NCI-H187 (cell line): ENCODE data around the gene GRIK2.

Source experiments
- DNase-seq, 2 experiments: peaks; one replicate each; lab custom pipeline; 2025; lab: John Stamatoyannopoulos, UW

The GRIK2 gene

GRCh38 chr6:101883505-101883904, 490.0 kb downstream of the GRIK2 start:
- no peak for DNase-seq

GRCh38 chr6:101887532-101887931, 494.0 kb downstream of the GRIK2 start:
- no peak for DNase-seq

GRCh38 chr6:101907356-101908217, 514.1 kb downstream of the GRIK2 start:
- no peak for DNase-seq

DNA sequence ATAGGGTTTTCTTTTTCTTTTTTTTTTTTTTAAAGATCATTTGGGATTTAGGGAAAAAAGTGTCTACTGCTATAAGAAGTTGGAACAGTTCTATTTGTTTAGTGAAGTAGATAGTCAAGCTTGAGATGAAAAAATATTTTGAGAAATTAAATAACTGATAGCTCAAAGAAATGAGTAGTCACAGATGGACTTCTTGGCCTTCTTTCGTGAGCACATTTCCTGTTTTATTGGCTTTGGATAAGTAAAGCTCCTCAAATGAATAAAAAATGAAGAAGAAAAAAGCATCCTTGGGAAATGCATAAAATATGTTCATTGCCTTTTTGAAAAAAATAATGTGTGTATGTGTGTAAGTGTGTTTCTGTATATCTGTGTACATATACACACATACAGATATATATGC, 515.9 kb downstream of the GRIK2 start:
- no peak for DNase-seq

- no peak for DNase-seq
These were observed 518.8 kb downstream of the GRIK2 start for GRCh38 chr6:101912311-101912710.

GRCh38 chr6:101918471-101918870, 525.0 kb downstream of the GRIK2 start:
- DNase-seq, result no peak

DNA sequence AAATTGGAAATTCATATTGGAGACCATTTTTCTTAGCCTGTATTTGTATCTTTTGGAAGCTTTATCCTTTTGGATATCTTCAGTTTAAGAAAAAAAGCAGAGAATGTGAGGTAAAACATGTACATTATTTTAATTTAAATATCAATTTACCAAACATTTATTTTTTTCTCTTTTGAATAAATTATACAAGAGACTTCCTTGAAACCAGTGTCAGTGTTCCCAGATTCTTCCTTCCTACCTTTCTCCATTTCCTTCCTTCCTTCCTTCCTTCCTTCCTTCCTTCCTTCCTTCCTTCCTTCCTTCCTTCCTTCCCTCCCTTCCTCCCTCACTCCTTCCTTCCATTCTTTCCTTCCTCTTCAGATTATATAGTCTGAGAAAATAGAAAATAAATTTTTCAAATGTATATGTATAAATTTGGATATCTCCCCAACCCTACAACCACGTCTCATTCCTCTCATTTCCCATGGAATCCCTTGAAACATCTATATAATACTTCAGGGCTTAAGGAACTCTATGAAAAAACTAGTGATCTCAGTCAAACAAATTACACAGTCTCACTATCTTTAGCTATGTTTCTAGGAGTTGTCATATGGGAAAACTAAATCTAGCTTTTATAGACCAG, 528.4 kb downstream of the GRIK2 start:
- DNase-seq, result no peak

DNA sequence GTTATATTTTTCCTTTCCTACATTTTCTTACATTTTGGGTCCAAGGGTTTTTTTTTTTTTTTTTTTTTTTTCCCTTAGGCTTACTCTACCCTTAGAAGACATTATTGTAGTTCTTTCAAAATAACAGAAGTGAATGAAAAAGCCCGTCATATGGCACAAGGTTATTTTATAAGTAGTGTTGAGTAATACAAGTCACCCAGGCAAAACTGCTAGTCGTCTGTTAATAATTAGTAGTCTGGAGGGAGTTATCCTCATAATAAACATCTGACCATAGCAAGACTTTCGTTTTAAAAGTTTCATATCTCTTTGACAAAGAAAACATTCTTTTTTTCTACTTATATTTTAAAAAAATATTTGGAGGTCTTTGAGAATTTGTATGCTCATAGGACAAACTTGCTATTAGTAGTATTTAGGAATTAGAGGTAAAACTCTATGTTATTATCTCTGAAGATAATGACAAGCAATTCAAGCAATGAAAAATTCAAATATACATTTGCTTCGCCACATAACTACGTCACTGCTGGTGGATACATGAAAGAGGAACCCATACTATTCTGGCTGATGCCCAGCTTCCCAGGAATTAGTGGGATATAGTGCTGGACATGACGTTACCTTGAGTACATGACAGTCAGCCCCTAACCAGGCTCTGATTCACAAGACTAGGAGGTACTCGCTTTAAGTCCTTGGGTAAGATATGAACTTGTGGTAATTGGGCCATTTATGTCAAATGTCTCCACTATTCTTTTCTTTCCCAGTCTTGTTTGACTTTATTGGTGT, 532.8 kb downstream of the GRIK2 start:
- no peak for DNase-seq

- no peak for DNase-seq
These were observed 538.3 kb downstream of the GRIK2 start for GRCh38 chr6:101931766-101932165.

GRCh38 chr6:101932704-101933103, 539.2 kb downstream of the GRIK2 start:
- DNase-seq, result no peak

DNA sequence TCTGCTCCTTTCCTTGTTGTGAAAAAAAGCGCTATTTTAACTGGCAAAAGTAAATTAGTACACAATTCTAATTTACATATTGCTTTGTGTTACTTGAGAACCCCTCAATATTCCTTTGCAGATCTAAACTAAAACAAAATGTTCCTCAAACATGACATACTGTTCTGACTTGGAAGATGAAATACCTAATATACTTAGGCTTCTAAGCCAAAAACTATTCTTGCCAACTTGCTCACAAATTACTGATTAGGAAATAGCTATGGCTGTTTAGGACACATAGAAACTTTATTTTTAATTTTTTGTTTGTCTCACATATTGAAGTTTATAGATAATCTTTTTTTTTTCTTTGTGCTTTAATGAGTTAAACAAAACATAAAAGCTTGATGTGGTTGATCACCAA, 542.2 kb downstream of the GRIK2 start:
- DNase-seq, result no peak

GRCh38 chr6:101936516-101936915, 543.0 kb downstream of the GRIK2 start:
- no peak for DNase-seq

DNA sequence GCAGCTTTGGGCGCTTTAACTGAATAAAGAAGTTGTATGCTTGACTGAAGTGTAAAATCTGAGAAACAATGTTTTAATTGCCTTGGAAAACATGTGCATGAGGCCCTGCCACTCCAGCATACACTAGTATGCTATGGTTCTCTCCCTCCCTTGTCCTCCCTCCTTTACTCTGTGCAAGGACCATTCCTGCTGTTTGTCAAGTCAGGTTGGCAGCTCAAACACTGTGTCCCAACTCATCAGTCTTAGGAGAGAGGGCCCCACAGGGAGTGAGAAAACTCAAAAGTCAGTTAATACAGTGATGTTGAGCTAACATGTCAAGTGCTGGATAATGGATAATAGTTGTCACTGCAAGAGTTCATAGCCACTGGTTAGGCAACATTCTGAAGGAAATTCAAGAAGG, 543.6 kb downstream of the GRIK2 start:
- no peak for DNase-seq

GRCh38 chr6:101940391-101940790, 546.9 kb downstream of the GRIK2 start:
- DNase-seq, result no peak

GRCh38 chr6:101956961-101957360, 563.5 kb downstream of the GRIK2 start:
- no peak for DNase-seq

GRCh38 chr6:101961357-101961756, 567.8 kb downstream of the GRIK2 start:
- no peak for DNase-seq

DNA sequence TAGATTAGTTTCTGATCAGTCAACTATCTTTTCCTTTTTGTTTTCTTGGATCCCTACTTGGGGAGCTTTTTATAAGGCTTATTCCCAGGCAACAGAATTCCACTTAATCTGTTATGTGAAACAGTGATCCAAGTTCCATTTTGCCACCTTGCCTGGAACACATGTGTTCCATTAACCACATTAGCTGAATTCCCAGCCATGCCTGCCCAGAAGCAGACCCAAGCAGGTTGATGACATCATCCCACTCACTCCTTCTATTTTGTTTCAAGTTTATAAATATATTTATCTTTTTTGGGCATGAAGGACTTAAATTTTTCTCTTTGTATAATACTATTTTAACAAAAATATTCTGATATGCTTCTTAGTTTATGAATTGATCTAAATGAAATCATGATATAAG, 587.4 kb downstream of the GRIK2 start:
- DNase-seq, result no peak

- no peak for DNase-seq
These were observed 593.0 kb downstream of the GRIK2 start for GRCh38 chr6:101986476-101986875.

DNA sequence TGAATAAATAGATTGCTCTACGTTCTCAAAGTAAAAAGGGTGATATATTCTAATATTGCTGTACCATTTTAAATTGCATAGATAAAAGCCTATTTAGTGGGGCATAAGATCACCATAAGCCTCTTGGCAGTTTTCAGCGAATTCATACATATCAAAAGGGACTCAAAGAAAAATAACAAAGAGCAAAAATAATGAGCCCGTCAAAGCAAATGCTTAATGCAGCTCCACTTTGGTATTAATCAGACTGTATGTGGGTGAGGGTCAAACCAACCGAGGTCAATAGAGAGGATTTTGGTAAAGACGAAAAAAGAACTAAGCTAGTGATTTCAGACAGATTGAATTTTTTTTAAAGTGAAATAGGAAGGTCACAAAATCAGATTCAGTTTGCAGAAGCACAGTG, 598.8 kb downstream of the GRIK2 start:
- no peak for DNase-seq

- no peak for DNase-seq
These were observed 601.0 kb downstream of the GRIK2 start for GRCh38 chr6:101994521-101994920.

- DNase-seq, result no peak
These were observed 621.9 kb downstream of the GRIK2 start for GRCh38 chr6:102015431-102015830.

DNA sequence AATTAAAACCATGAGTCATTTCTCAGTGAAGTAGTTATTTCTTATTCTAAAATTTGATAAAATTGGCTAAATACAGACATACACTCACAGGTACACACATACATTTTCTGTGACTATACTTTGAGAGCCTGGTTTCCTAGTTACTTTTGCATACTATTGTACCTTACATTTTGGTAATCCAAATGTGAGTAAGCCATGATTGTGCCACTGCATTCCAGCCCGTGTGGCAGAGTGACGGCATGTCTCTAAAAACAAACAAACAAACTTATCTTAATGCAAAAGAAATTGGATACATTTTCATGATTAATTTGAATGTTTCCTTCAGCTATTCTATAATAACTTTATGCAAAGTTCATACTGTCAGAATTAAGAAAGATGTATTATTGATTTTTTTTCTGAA, 628.8 kb downstream of the GRIK2 start:
- DNase-seq, result no peak

GRCh38 chr6:102022803-102023202, 629.3 kb downstream of the GRIK2 start:
- DNase-seq, result no peak
